Neural progenitor cell (in vitro differentiated cells): ENCODE data around the gene AKAP5. TPM values are rescaled to one million over a fixed set of nuclear protein-coding genes. Genes with fewer than 3 reads are reported as not detected.

Source experiments
- DNase-seq: peaks from one replicate; pipeline ENCODE4 v3.0.0-alpha.2; 2016; ENCODE audit warnings: low spot score
- H2AFZ ChIP-seq: fragments of 200-600 bp; sonication (generic); replicated peaks from 2 replicates; pipeline ENCODE4 v1.6.1; 2016; ENCODE audit warnings: antibody characterized with exemption
- H3F3A ChIP-seq: fragments of 200-600 bp; sonication (generic); 2 replicates; pipeline ENCODE4 v1.6.1; 2016; ENCODE audit warnings: antibody characterized with exemption, low read depth
- H3K27ac ChIP-seq: fragments of 200-600 bp; sonication (generic); 2 replicates; pipeline ENCODE4 v1.5.1; 2016; ENCODE audit warnings: mild to moderate bottlenecking
- H3K27me3 ChIP-seq: fragments of 200-600 bp; sonication (generic); 2 replicates; pipeline ENCODE4 v1.6.1; 2016; ENCODE audit warnings: mild to moderate bottlenecking, moderate library complexity
- H3K36me3 ChIP-seq: fragments of 200-600 bp; sonication (generic); 2 replicates; pipeline ENCODE4 v1.5.1; 2016
- H3K4me1 ChIP-seq: fragments of 200-600 bp; sonication (generic); 2 replicates; pipeline ENCODE4 v1.6.1; 2016; ENCODE audit warnings: mixed run types
- H3K4me2 ChIP-seq: fragments of 200-600 bp; sonication (generic); 2 replicates; pipeline ENCODE4 v1.6.1; 2016
- H3K4me3 ChIP-seq: fragments of 200-600 bp; sonication (generic); 2 replicates; pipeline ENCODE4 v1.5.1; 2016
- H3K79me2 ChIP-seq: fragments of 200-600 bp; sonication (generic); 2 replicates; pipeline ENCODE4 v1.6.1; 2016; ENCODE audit warnings: low read depth
- H3K9ac ChIP-seq: fragments of 200-600 bp; sonication (generic); 2 replicates; pipeline ENCODE4 v1.6.1; 2016
- H3K9me3 ChIP-seq: fragments of 200-600 bp; sonication (generic); 2 replicates; pipeline ENCODE4 v1.5.1; 2016; ENCODE audit warnings: low read depth
- H4K20me1 ChIP-seq: fragments of 200-600 bp; sonication (generic); 2 replicates; pipeline ENCODE4 v1.6.1; 2016; ENCODE audit warnings: low read depth
- H3K27ac Mint-ChIP-seq: 3 replicates; pipeline ENCODE4 v1.8.0; 2021; ENCODE audit warnings: mixed read lengths
- H3K27me3 Mint-ChIP-seq: 2 replicates; pipeline ENCODE4 v1.8.0; 2022; ENCODE audit warnings: low read depth, mild to moderate bottlenecking, inconsistent platforms, moderate library complexity, mixed read lengths; ENCODE audit not compliant: insufficient read depth
- H3K36me3 Mint-ChIP-seq: 3 replicates; pipeline ENCODE4 v1.8.0; 2021; ENCODE audit warnings: mixed read lengths
- H3K4me1 Mint-ChIP-seq: 3 replicates; pipeline ENCODE4 v1.8.0; 2021; ENCODE audit warnings: mixed read lengths
- H3K4me3 Mint-ChIP-seq: 3 replicates; pipeline ENCODE4 v1.8.0; 2021; ENCODE audit warnings: mild to moderate bottlenecking, moderate library complexity, mixed read lengths
- H3K9me3 Mint-ChIP-seq: 3 replicates; pipeline ENCODE4 v1.8.0; 2020; ENCODE audit warnings: mixed read lengths
- CTCF ChIP-seq: fragments of 200-600 bp; sonication (generic); IDR thresholded peaks from 2 replicates; pipeline ENCODE4 v1.5.1; 2017; ENCODE audit warnings: antibody characterized with exemption, mild to moderate bottlenecking
- EZH2 ChIP-seq: fragments of 200-600 bp; sonication (generic); IDR thresholded peaks from 2 replicates; pipeline ENCODE4 v1.6.1; 2017; ENCODE audit warnings: antibody characterized with exemption, mild to moderate bottlenecking, moderate library complexity
- EZH2phosphoT487 ChIP-seq: fragments of 200-600 bp; sonication (generic); IDR thresholded peaks from 2 replicates; pipeline ENCODE4 v1.6.1; 2017; ENCODE audit warnings: antibody characterized with exemption
- total RNA-seq: library from RNA; depleted of rRNA; stranded (reverse); fragments of >200 nt; gene quantifications from 2 replicates; pipeline ENCODE4 v1.2.3, GENCODE V29; 2015; ENCODE audit warnings: low replicate concordance

Gene AKAP5
- total RNA-seq, 1 donor from 2014 or later, result 3.2 TPM

GRCh38 chr14:64447876-64448670, 17.2 kb upstream of the AKAP5 start:
- Mint-ChIP-seq H3K27ac (no peak overlapping the region), H3K9me3 (no peaks in the 10 kb centered on the region), H3K4me3 (no peak overlapping the region), H3K4me1 (peaks cover 10% of the 10 kb centered on the region), H3K27me3 (peaks cover 2% of the 10 kb centered on the region), H3K36me3 (peaks cover 23% of the 10 kb centered on the region)
- no peak overlapping the region for H3K9ac ChIP-seq
- no peaks in the 10 kb centered on the region for H4K20me1 ChIP-seq
- no peak overlapping the region for H3K27ac ChIP-seq
- no peak for DNase-seq
- H2AFZ ChIP-seq, result no peak overlapping the region
- peaks cover 3% of the 10 kb centered on the region for H3K36me3 ChIP-seq
- no peak for TF ChIP-seq EZH2
- no peak for TF ChIP-seq EZH2phosphoT487
- no peak for TF ChIP-seq CTCF
- H3F3A ChIP-seq, result no peaks in the 10 kb centered on the region
- no peak overlapping the region for H3K4me2 ChIP-seq
- H3K27me3 ChIP-seq, result no peaks in the 10 kb centered on the region
- no peaks in the 10 kb centered on the region for H3K4me1 ChIP-seq
- H3K4me3 ChIP-seq, result no peak overlapping the region
- no peaks in the 10 kb centered on the region for H3K9me3 ChIP-seq
- H3K79me2 ChIP-seq, result no peaks in the 10 kb centered on the region

GRCh38 chr14:64450255-64450654, 15.0 kb upstream of the AKAP5 start:
- peaks cover 25% of the 10 kb centered on the region for H3K36me3 Mint-ChIP-seq
- H3K4me3 ChIP-seq, result no peak overlapping the region
- H3K4me1 ChIP-seq, result no peaks in the 10 kb centered on the region
- H3K4me3 Mint-ChIP-seq, result no peak overlapping the region
- no peaks in the 10 kb centered on the region for H3K9me3 ChIP-seq
- H3K4me2 ChIP-seq, result no peak overlapping the region
- no peaks in the 10 kb centered on the region for H3K27me3 ChIP-seq
- H3K79me2 ChIP-seq, result no peaks in the 10 kb centered on the region
- H3K27me3 Mint-ChIP-seq, result peaks cover 2% of the 10 kb centered on the region
- H3K36me3 ChIP-seq, result peaks cover 3% of the 10 kb centered on the region
- H3K9ac ChIP-seq, result no peak overlapping the region
- no peak for DNase-seq
- H3F3A ChIP-seq, result no peaks in the 10 kb centered on the region
- peaks cover 3% of the 10 kb centered on the region for H3K4me1 Mint-ChIP-seq
- H3K27ac Mint-ChIP-seq, result peak overlapping the region; percentile 63
- TF ChIP-seq CTCF (no peak), EZH2 (no peak), EZH2phosphoT487 (no peak)
- H3K27ac ChIP-seq, result no peak overlapping the region
- no peaks in the 10 kb centered on the region for H3K9me3 Mint-ChIP-seq
- no peaks in the 10 kb centered on the region for H4K20me1 ChIP-seq
- H2AFZ ChIP-seq, result no peak overlapping the region

GRCh38 chr14:64454671-64455070, 10.6 kb upstream of the AKAP5 start:
- Histone ChIP-seq H2AFZ (no peak overlapping the region), H3K79me2 (no peaks in the 10 kb centered on the region), H3K9me3 (no peaks in the 10 kb centered on the region), H3K27me3 (no peaks in the 10 kb centered on the region), H3K4me2 (no peak overlapping the region), H3F3A (no peaks in the 10 kb centered on the region), H3K27ac (no peak overlapping the region), H3K4me1 (no peaks in the 10 kb centered on the region), H4K20me1 (no peaks in the 10 kb centered on the region), H3K9ac (no peak overlapping the region), H3K4me3 (no peak overlapping the region), H3K36me3 (peaks cover 3% of the 10 kb centered on the region)
- Mint-ChIP-seq H3K36me3 (peaks cover 23% of the 10 kb centered on the region), H3K4me1 (no peaks in the 10 kb centered on the region), H3K4me3 (no peak overlapping the region), H3K9me3 (no peaks in the 10 kb centered on the region), H3K27ac (no peak overlapping the region), H3K27me3 (peaks cover 2% of the 10 kb centered on the region)
- no peak for DNase-seq
- no peak for TF ChIP-seq CTCF
- TF ChIP-seq EZH2, result no peak
- no peak for TF ChIP-seq EZH2phosphoT487
